SK-N-SH (cell line): Measurements from ENCODE around the gene SDC3. TPM values are rescaled to one million over a fixed set of nuclear protein-coding genes. Genes with fewer than 3 reads are reported as not detected.

Source experiments
- CTCF ChIA-PET: fragments of 300-600, 350-600 bp; formaldehyde crosslinking; extraction: SDS; loops from one replicate; lab custom pipeline; 2021; lab: Yijun Ruan, JAX
- POLR2A ChIA-PET: fragments of 350-600 bp; sonication (Branson Sonifier 250); formaldehyde crosslinking; extraction: SDS; loops from one replicate; lab custom pipeline; 2020; ENCODE audit warnings: antibody characterized with exemption, inconsistent platforms; lab: Yijun Ruan, JAX
- DNase-seq: peaks from one replicate; pipeline ENCODE4 v3.0.0; 2012
- H2AFZ ChIP-seq: fragments of 200-600 bp; sonication (generic); 2 replicates; pipeline ENCODE4 v1.8.1; 2016; ENCODE audit warnings: antibody characterized with exemption, mild to moderate bottlenecking, low read depth
- H3F3A ChIP-seq: fragments of 200-600 bp; sonication (generic); replicated peaks from 2 replicates; pipeline ENCODE3; 2016; ENCODE audit warnings: antibody characterized with exemption, mild to moderate bottlenecking; ENCODE audit not compliant: insufficient read depth
- H3K27ac ChIP-seq, 2 experiments: fragments of 200-500 bp in 1 of 2; fragments of 200-600 bp in 1 of 2; sonication (Bioruptor generic) in 1 of 2; sonication (generic), shearing (Covaris generic) in 1 of 2; 2 replicates each; pipeline versions ENCODE4 v1.5.1 to v1.6.1; 2014 to 2016; ENCODE audit warnings: low read depth in 2 of 2, inconsistent platforms in 1 of 2, low read length in 1 of 2, mild to moderate bottlenecking in 1 of 2, mixed read lengths in 1 of 2
- H3K27me3 ChIP-seq: fragments of 200-600 bp; sonication (generic), shearing (Covaris generic); 2 replicates; pipeline ENCODE4 v1.6.1; 2016; ENCODE audit warnings: mixed run types; ENCODE audit not compliant: insufficient read depth
- H3K36me3 ChIP-seq, 2 experiments: fragments of 200-500 bp in 1 of 2; fragments of 200-600 bp in 1 of 2; sonication (Bioruptor generic) in 1 of 2; sonication (generic) in 1 of 2; replicated peaks in 1 of 2; 2 replicates each; pipeline versions ENCODE3 to v1.5.1; 2014 to 2016; ENCODE audit warnings: low read length in 1 of 2, mild to moderate bottlenecking in 1 of 2; ENCODE audit not compliant: insufficient read depth in 2 of 2, control insufficient read depth in 1 of 2
- H3K4me1 ChIP-seq, 2 experiments: fragments of 200-500 bp in 1 of 2; fragments of 200-600 bp in 1 of 2; sonication (Bioruptor generic) in 1 of 2; sonication (generic), shearing (Covaris generic) in 1 of 2; 2 replicates each; pipeline versions ENCODE4 v1.5.1 to v1.6.1; 2014 to 2016; ENCODE audit warnings: low read depth in 1 of 2, low read length in 1 of 2, mixed run types in 1 of 2; ENCODE audit not compliant: insufficient read depth in 2 of 2, control insufficient read depth in 1 of 2
- H3K4me2 ChIP-seq: fragments of 200-600 bp; sonication (generic), shearing (Covaris generic); 2 replicates; pipeline ENCODE4 v1.6.1; 2017; ENCODE audit warnings: mixed run types
- H3K4me3 ChIP-seq, 2 experiments: fragments of 200-500 bp in 1 of 2; fragments of 200-600 bp in 1 of 2; sonication (Bioruptor generic) in 1 of 2; sonication (generic), shearing (Covaris generic) in 1 of 2; 2 replicates each; pipeline versions ENCODE4 v1.5.1 to v1.8.1; 2014 to 2016; ENCODE audit warnings: low read depth in 2 of 2, inconsistent platforms in 1 of 2, low read length in 1 of 2, mild to moderate bottlenecking in 1 of 2, mixed read lengths in 1 of 2, moderate library complexity in 1 of 2
- H3K79me2 ChIP-seq: fragments of 200-600 bp; sonication (generic); 2 replicates; pipeline ENCODE4 v1.8.1; 2017; ENCODE audit warnings: mild to moderate bottlenecking; ENCODE audit not compliant: insufficient read depth
- H3K9ac ChIP-seq: fragments of 200-600 bp; sonication (generic); 2 replicates; pipeline ENCODE4 v1.6.1; 2017; ENCODE audit warnings: mixed run types
- H3K9me2 ChIP-seq: fragments of 200-600 bp; sonication (generic); 2 replicates; pipeline ENCODE4 v1.6.1; 2017; ENCODE audit warnings: mixed run types
- H3K9me3 ChIP-seq: fragments of 200-600 bp; sonication (generic); 2 replicates; pipeline ENCODE4 v1.6.1; 2017; ENCODE audit warnings: mixed run types, mild to moderate bottlenecking, moderate library complexity
- H4K20me1 ChIP-seq: fragments of 200-600 bp; sonication (generic); 2 replicates; pipeline ENCODE4 v1.6.1; 2017; ENCODE audit warnings: mild to moderate bottlenecking, mixed run types; ENCODE audit not compliant: insufficient read depth
- EP300 ChIP-seq, 2 experiments: IDR thresholded peaks; 2 replicates each; pipeline versions ENCODE4 v1.4.0 to v1.6.1; 2012; ENCODE audit warnings: borderline replicate concordance in 1 of 2, low read depth in 1 of 2, low read length in 1 of 2
- FOXJ3 ChIP-seq: sonication (generic); formaldehyde crosslinking; IDR thresholded peaks from 2 replicates; pipeline ENCODE4 v1.5.1; 2020; ENCODE audit warnings: mild to moderate bottlenecking, missing genetic modification reagents
- GABPA ChIP-seq: IDR thresholded peaks from 2 replicates; pipeline ENCODE4 v1.4.0; 2012; ENCODE audit warnings: low read depth, mild to moderate bottlenecking
- GATA2 ChIP-seq: sonication (generic); formaldehyde crosslinking; IDR thresholded peaks from 2 replicates; pipeline ENCODE4 v1.5.0; 2020; ENCODE audit warnings: mild to moderate bottlenecking, missing genetic modification reagents
- IRF3 ChIP-seq: fragments of 150-350 bp; IDR thresholded peaks from 2 replicates; pipeline ENCODE4 v1.6.1; 2016; ENCODE audit warnings: mild to moderate bottlenecking, low read depth, low read length
- JUND ChIP-seq: IDR thresholded peaks from 2 replicates; pipeline ENCODE4 v1.4.0; 2012
- MXI1 ChIP-seq: IDR thresholded peaks from 2 replicates; pipeline ENCODE4 v1.6.1; 2012; ENCODE audit warnings: mild to moderate bottlenecking, low read depth, low read length, improper control_type of control experiment
- NFIC ChIP-seq: IDR thresholded peaks from 2 replicates; pipeline ENCODE4 v1.4.0; 2012; ENCODE audit warnings: borderline replicate concordance
- PBX3 ChIP-seq: IDR thresholded peaks from 2 replicates; pipeline ENCODE4; 2012
- POLR2AphosphoS5 ChIP-seq: IDR thresholded peaks from 2 replicates; pipeline ENCODE4 v1.6.1; 2012; ENCODE audit warnings: low read depth, low read length
- RCOR1 ChIP-seq: fragments of 150-350 bp; IDR thresholded peaks from 2 replicates; pipeline ENCODE4 v1.6.1; 2017; ENCODE audit warnings: antibody characterized with exemption, low read length
- RFX5 ChIP-seq: IDR thresholded peaks from 2 replicates; pipeline ENCODE4 v1.6.1; 2012; ENCODE audit warnings: mild to moderate bottlenecking, improper control_type of control experiment, low read length
- RXRA ChIP-seq: IDR thresholded peaks from 2 replicates; pipeline ENCODE4 v1.4.0; 2012; ENCODE audit warnings: low read depth, mild to moderate bottlenecking, borderline replicate concordance
- TAF1 ChIP-seq: IDR thresholded peaks from 2 replicates; pipeline ENCODE4 v1.6.1; 2012; ENCODE audit warnings: low read depth, mild to moderate bottlenecking, low read length, moderate library complexity, borderline replicate concordance
- TEAD4 ChIP-seq: IDR thresholded peaks from 2 replicates; pipeline ENCODE4 v1.4.0; 2012; ENCODE audit warnings: mild to moderate bottlenecking, borderline replicate concordance; ENCODE audit not compliant: insufficient read depth
- USF1 ChIP-seq: IDR thresholded peaks from 2 replicates; pipeline ENCODE4 v1.4.0; 2012; ENCODE audit warnings: low read depth, borderline replicate concordance
- USF2 ChIP-seq: fragments of 150-350 bp; IDR thresholded peaks from 2 replicates; pipeline ENCODE4 v1.6.1; 2017; ENCODE audit warnings: antibody characterized with exemption, low read length, low read depth, borderline replicate concordance
- YY1 ChIP-seq: IDR thresholded peaks from 2 replicates; pipeline ENCODE4 v1.4.0; 2012; ENCODE audit warnings: low read depth, mild to moderate bottlenecking
- WGBS: methylation state at CpG from one replicate; pipeline ENCODE4 v1.1.6; 2017; ENCODE audit warnings: low lambda C conversion rate; 5-methylcytosine and 5-hydroxymethylcytosine counted together
- polyA plus RNA-seq, 3 experiments: library from polyadenylated mRNA; depleted of rRNA; stranded (reverse); fragments of >200 nt; gene quantifications; 2 replicates each; pipeline ENCODE4 v1.2.3, GENCODE V29; 2012

Gene SDC3
- polyA plus RNA-seq, 1 of the 3 experiments (the other 2 are of a cell fraction) = 18.8 TPM

GRCh38 chr1:30872948-30873263 is 35.7 kb downstream of the SDC3 start:
- no peak for DNase-seq
- Histone ChIP-seq H3K4me1 (no peaks in the 10 kb centered on the region; a peak in 1 of 4 replicates), H3K9me3 (peaks cover 9% of the 10 kb centered on the region; the same call in 1 of the 2 replicates), H3K36me3 (peaks cover 25 to 49% of the 10 kb centered on the region in 2 experiments), H3K27ac (no peak overlapping the region), H3F3A (no peaks in the 10 kb centered on the region), H3K79me2 (no peaks in the 10 kb centered on the region), H3K9me2 (no peaks in the 10 kb centered on the region), H3K4me3 (peak overlapping the region in 1 of 2 experiments; percentile 10; a peak in 1 of 4 replicates), H3K4me2 (no peak overlapping the region), H4K20me1 (no peaks in the 10 kb centered on the region), H3K9ac (no peak overlapping the region), H3K27me3 (no peaks in the 10 kb centered on the region), H2AFZ (no peak overlapping the region)
- WGBS = 94% methylated on average over 3 of the region's 4 CpGs
- TF ChIP-seq POLR2AphosphoS5 = no peak
- TF ChIP-seq RFX5 = no peak
- TF ChIP-seq RCOR1 = no peak
- no peak for TF ChIP-seq TAF1
- TF ChIP-seq GABPA = no peak
- TF ChIP-seq NFIC = no peak
- no peak for TF ChIP-seq RXRA
- no peak for TF ChIP-seq JUND
- TF ChIP-seq PBX3 = no peak
- no peak for TF ChIP-seq EP300 (IDR thresholded peaks at IDR 0.05; ENCODE audit: borderline replicate concordance in 1 of 2, low read depth in 1 of 2, low read length in 1 of 2)
- no peak for TF ChIP-seq IRF3
- no peak for TF ChIP-seq MXI1
- TF ChIP-seq FOXJ3 (CRISPR knock-in tag) = no peak
- TF ChIP-seq TEAD4 = no peak
- no peak for TF ChIP-seq YY1
- TF ChIP-seq USF1 = no peak
- no peak for TF ChIP-seq USF2
- no peak for TF ChIP-seq GATA2 (CRISPR knock-in tag)
- ChIA-PET CTCF (interaction anchor here (0.9 to 3.4 kb wide), 4 partner anchors 38 to 192 kb away, joined by 3 to 14 read pairs (median 5); partner anchors contain the start of gene PUM1), POLR2A (no interaction called here)
